ENCODE data around the gene PRADC1. TPM values are rescaled to one million over a fixed set of nuclear protein-coding genes. Genes with fewer than 3 reads are reported as not detected.
"Not testable (repeated sequence)": the region's sequence is repeated elsewhere in the genome, so short reads cannot be mapped to it uniquely, and the experiment has no call there.

The PRADC1 gene
- 10 to 100 TPM; 12.1 to 17.4 (median 13.1) TPM for polyA plus RNA-seq (ENCODE audit: insufficient read length in 4 of 4)

DNA sequence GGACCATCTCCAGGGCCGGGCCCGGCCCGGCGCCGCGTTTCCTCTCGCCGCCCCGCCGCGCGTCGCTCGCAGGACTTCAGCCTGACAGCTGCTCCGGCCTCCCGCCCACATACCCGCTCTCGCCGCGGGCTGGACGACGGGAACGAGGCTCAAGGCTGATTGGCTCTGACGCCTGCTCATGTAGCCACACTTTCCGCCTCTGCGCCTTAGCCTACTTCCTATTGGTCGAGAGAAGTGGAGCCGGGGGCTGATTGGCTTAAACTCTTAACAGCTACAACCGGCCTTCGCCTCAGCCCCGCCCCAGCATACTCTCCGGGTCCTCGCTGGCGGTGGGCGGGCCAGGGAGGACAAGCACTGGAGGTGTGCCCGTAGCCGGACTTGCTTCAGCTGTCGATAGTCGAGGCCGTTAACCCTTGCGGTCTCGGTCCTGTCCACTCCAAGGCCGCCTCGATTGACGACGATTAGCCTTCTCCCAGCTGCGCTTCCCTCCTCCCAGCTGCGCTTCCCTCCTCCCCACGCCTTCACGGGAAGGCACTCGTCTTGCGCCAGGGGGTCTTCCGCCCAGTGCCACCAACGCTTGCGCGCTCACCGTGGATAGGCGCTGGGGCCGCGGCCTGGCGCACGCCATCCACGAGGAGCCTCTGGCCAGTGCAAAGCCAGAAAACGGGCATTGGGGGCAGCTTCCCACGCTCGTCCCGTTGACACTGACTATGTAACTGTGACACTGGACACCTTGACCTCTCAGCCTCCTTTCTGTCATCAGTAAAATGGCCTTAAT lies at the start of gene PRADC1:
Gene PRADC1 (minus strand): TSS at position 86 of the 778 bp plus-strand sequence. CDS start 79 bp downstream, at position 7.
- peak; percentile 97 to 99 (median 98) for DNase-seq (ENCODE audit: low read depth in 4 of 4, low spot score in 3 of 4)

DNA sequence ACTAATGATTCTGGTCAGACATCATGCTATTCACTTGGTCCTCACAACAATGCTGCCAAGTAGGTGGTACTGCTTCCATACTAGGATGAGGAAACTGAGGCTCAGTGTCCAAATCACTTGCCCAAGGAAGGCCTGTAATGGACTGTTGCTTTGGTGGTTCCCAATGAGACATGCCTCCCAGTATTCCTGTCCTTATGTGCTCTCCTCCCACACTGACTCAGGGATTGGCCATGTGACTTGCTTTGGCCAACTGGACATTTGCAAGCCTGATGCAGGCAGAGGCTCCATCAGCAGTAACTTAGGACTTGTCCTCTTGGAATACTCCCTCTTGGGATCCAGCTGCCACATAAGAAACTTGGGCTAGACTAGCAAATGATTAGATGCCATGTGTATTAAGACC lies 48.2 kb upstream of the PRADC1 start:
- DNase-seq (ENCODE audit: low read depth in 4 of 4, low spot score in 3 of 4), result no peak

DNA sequence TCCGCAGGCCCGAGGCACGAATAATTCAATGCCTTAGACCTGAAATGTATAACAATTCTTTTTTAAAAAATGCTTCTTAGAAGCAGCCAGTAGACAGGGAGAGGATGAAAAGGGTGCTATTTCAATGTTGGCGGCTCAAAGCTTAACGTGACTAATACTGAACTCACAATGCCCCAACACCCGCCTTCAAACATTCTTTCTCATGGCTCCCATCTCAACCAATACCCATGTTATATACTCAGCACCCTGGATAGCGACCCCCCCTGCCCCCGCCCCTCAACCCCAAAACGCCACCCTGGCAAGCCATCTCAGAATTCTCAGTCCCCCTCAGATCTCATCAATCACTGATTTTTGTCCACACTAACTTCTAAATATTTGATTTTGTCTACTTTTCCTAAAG lies 46.8 kb upstream of the PRADC1 start:
- no peak for DNase-seq (ENCODE audit: low read depth in 4 of 4, low spot score in 3 of 4)

DNA sequence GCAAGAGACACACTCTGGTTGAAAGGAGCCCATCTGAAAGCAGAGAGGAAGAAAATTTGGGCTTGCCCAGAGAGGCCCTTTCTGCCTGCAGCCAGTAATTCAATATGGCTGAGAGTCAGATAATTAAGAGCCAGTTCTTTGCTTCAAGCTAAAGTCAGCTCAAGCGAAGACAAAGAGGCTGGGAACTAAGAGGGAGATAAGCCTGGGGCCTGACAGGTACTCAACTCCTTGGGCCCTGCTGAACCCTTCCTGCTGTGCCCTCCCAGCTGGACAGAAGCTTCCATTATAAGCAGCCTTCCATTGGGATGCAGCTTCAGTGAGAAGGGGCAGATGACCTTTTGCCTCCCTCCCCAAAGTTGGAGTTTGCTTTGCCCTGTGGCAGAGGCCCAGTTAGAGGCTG lies 39.2 kb upstream of the PRADC1 start:
- no peak for DNase-seq (ENCODE audit: low read depth in 4 of 4, low spot score in 3 of 4)

DNA sequence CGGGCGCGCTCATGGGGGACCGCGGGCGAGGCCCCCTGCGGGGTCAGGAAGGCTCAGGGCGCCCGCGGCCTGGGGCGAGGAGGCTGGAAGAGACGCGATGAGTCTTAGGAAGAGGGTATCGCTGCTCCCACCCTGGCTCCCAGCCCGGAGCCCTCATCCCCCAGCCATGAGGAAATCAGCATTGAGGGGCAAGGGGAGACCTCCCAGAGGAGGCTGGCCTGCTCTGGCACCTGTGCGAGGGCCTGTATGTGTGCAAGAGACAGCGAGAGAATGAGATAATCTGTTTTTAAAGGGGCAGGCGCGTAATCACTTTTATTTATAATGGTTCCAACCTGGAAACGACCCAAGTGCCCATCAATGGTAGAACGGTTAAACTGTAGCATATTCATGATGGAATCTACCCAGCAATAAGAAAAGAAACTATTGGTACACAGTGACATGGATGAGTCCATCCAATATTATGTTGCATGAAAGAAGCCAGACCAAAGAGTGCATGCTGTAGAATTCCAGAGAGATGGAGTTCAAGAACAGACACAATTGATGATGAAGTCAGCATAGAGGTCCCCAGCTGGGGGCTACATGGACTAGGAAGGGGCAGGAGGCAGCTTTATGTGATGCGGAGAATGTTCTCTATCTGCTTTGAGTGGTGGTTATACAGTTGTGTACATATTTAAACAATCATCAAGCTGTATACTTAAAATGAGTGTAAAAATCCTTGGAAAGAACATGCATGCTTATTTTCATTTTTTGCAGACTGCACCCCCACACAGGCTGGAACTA lies 36.8 kb upstream of the PRADC1 start:
- DNase-seq (ENCODE audit: low read depth in 4 of 4, low spot score in 3 of 4), result no peak

DNA sequence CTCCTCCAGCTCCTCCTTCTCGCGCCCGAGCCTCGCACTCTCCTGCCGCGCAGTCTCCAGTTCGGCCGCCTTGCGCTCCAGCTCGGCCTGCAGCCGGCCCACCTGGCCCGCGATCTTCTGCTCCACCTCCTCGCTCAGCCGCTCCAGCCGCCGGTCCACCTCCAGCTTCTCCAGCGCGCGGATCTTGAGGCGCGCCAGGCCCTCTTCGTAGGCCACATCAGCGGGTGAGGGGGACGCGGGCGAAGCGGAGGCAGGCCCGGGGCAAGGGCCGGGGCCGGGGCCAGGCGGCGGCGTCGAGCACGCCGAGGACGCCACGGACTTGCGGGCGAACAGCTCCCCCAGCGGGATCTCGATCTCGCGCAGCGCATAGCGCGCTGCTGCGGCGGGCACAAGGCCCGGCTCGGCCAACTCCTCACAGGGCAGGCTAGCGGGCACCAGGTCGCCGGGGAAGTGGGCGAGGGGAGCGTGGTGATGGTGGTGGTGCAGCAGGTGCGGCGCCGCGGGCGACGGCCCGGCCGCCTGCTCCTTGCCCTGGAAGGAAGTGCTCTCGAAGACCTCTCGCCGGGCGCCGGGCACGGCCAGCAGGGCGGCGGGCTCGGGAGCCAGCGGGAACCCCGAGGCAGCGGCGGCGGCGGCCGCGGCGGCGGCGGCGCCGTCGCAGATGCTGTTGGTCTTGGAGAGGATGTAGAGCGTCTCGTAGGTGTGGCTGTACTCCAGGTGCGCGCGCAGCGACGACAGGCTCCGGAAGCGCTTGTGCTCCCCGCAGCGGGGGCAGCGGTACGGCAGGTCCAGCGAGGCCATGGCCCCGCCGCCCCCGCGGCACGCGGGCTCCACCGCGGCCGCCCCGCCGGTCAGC lies 36.0 kb upstream of the PRADC1 start:
- no peak for DNase-seq (ENCODE audit: low read depth in 4 of 4, low spot score in 3 of 4)

DNA sequence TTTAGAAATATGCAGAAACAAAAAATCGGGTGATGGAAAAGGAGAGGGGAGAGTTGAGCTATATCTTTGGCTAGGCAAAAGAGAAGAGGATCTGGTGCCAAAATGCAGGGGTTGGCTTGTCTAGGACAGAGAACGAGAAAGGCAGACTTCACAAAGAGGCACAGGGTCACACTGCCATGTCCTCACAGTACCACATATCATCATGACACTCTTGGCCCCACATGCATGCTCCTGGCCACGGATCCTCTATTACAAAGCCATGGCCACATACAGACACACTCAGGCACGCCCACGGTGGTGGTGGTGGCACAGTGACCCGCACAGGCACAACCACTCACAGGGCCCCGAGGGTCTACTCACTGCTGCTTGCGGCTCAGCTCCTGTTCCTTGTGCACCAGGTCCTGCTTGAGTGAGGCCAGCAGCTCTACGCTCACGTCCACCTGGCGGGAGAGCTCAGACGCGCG lies 35.4 kb upstream of the PRADC1 start:
- no peak for DNase-seq (ENCODE audit: low read depth in 4 of 4, low spot score in 3 of 4)

DNA sequence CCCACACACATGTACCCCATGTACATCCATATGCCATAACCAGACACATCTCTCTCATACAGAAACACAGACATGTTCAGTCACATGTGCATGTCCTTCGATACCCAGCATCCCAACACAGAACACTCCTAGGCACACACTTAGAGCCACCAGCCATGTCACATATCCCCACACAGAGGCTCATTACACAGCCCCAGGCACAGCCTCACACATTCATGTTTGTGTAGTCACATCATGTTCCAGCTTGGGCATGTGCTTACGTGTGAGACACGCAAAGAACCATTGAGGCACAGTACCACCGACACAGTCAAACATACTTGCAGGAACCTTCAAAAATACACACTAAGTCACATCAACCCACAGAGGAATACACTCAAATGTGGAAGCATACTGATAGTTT lies 34.0 kb upstream of the PRADC1 start:
- DNase-seq (ENCODE audit: low read depth in 4 of 4, low spot score in 3 of 4), result no peak

DNA sequence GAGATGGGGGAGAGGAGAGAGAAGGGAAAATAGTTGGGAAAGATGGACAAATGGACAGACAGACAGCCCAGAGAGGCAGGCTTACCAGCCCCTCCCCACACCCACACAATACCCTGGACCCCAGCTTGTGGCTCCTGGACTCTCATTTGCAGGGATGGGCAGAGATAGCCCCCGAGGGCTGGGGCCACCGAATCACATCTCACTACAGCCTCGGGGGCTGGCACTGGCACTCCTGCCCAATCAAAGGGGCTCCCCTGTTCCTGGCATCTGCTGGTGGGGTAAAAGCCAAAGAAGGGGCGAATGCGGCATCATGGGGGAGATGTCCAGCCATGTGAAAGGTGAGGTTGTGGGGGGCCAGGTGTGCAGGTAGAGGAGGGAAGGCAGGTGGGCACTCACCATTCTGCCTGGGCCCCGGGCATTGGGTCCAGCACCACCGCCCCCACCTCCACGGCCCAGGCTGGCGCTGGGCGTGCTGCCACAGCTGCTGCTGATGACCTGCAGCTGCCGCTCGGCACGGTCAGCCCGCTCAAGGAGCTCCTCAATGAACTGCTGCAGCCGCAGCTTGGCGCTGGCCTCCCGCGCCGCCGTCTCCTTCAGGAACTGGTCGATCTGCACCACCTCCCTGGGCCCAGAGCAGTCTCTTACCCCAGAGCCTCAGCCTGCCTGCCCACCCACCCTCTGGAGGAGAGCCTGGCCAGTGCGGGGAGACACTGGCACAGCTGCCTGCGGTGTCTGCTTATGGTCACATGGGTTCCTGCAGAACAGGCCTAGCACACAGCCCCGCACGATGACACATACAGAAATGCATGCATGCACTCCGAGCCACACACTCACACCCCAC lies 33.2 kb upstream of the PRADC1 start:
- DNase-seq (ENCODE audit: low read depth in 4 of 4, low spot score in 3 of 4), result no peak

DNA sequence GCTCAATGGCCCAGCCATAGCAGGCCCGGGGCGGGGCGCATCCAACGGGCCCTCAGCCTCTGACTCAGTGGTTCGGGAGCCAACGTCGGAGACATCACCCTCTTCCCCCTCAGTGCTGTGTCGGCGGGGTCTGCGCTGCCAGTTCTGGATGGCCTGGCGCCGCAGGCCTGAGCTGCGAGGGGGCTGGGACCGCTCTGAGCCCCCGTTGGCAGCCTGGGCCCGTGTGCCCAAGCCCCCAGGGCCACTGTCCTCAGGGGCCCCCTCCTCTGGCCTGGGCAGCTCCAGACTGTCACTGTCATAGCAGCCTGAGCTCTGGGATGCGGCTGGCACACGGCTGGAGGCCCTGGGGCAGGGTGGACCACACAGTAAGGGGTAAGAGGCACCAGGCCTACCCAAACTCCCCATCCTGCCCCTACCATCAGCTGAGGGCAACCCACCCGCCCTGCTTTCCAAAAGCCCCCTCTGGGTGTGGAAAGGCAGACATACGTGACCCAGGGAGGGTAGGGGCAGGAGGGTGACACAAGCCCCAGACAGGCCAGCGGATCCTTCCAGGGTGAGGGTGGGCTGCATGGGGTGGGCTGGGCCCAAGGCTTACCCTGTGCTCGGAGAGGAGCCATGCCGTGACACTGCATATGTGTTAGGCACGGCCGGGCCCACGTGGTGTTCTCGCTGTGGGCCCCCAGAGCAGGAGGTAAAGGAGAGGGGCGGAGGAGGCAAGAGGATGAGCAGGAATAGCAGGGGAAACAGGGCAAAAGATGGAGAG lies 32.4 kb upstream of the PRADC1 start:
- DNase-seq (ENCODE audit: low read depth in 4 of 4, low spot score in 3 of 4), result no peak

DNA sequence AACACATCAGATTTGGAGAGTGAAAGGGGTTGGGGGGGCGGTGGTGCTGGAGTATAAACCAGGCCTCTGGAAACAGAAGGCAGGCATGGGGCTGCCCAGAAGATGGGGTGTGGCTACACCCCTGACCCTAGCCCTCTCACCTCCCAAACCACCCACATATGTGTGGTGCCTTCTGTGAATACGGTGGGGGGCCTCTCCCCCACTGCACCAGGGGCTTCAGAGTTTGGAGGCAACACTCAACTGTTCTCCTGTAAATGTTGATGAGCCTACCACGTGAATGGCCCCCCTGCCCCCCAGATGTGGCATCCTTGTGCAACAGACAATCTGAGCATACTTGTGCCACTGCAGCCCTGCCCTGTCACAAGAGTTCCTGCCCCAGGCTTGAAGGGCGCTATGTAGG lies 31.7 kb upstream of the PRADC1 start:
- no peak for DNase-seq (ENCODE audit: low read depth in 4 of 4, low spot score in 3 of 4)

DNA sequence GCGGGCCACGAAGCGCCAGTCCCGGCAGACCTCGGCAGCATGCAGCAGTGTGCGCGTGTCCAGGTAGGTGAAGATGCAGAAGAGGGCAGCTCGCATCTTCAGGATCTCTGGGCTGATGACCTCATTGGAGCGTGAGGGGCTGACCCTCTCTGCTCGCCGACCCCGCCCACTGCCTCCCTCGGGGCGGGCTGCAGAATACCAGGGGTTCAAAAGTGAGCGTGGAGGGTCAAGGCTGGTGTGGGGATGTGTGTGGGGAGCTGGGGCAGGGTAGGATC lies 31.2 kb upstream of the PRADC1 start:
- DNase-seq (ENCODE audit: low read depth in 4 of 4, low spot score in 3 of 4), result no peak

DNA sequence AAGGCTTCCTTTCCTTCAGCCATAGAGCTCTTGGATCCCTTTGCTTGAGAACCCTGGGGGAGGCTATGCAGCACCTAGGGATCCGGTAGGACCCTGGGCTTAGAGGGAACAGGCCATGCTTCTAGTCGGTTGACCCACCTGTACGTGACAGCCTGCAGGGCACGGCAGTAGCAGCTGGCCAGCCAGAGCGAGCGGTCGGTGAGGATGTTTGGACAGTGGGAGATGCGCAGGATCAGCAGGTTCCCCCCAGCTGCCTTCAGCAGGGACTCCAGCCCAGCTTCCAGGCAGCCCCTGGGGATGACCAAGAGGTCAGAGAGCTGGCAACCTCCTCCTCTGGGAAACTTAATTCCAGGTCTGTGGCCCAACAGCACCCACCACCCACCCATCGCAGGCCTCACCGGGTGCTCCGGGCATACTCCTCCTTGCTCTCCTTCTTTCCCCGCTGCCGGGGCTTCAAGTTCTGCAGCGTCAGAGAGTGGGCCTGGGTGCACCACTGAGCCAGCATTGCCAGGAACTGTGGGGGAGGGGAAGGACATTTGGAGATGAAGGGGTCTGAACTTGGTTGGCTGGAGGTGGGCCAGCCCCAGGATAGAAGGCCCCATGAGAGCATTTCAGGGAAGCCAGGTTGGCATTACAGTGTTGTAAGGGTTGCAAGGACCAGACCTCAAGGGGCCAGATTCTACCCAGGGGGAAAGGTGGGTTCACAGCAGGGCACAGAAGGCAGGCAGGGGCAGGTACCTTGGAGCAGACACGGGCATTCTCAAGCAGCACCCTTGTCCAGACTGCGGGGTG lies 30.7 kb upstream of the PRADC1 start:
- no peak for DNase-seq (ENCODE audit: low read depth in 4 of 4, low spot score in 3 of 4)

DNA sequence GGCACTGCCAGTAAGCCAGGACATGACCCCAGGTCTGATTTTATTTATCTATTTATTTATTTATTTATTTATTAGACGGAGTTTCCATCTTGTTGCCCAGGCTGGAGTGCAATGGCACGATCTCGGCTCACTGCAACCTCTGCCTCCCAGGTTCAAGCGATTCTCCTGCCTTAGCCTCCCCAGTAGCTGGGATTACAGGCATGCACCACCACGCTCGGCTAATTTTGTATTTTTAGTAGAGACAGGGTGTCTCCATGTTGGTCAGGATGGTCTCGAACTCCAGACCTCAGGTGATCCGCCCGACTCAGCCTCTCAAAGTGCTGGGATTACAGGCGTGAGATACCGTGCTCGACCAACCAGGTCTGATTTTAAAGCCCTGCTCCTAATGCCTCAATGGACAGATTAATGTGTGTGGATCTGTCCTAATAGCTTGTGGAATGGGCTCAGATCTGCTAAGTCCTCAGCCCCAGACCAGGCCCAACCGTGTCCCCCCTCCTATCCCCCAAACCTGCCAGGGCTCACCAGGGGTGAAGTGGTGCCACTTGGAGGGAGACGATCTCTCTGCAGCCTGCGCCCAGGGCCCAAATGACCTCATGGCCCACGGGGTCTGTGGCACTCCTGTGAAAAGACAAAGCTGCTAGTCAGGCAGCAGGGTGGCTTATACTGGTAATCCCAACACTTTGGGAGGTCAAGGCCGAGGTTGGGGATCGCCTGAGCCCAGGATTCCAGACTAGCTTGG lies 29.8 kb upstream of the PRADC1 start:
- not testable (repeated sequence) for DNase-seq (ENCODE audit: low read depth in 4 of 4, low spot score in 3 of 4)

DNA sequence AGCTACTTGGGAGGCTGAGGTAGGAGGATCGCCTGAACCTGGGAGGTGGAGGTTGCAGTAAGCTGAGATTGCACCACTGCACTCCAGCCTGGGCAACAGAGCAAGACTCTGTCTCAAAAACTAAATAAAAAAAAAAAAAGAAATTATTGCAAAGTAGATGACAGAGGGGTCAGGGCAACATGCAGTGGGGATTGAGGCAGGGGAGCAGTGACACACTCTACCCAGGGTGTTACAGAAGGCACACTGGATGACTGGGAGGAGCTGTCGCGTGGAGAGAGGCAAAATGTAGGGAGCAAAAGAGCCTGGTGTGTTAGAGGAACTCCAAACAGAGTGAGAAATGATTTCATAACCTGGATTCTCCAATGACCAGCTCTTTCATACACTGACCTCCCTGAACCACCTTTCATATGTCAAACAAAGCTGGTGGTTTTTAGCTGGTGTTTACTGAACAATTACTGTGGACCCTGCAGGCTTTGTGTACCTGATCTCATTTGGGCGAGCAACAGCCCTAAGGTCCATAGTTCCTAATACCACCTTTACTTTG lies 29.1 kb upstream of the PRADC1 start:
- no peak for DNase-seq (ENCODE audit: low read depth in 4 of 4, low spot score in 3 of 4)

DNA sequence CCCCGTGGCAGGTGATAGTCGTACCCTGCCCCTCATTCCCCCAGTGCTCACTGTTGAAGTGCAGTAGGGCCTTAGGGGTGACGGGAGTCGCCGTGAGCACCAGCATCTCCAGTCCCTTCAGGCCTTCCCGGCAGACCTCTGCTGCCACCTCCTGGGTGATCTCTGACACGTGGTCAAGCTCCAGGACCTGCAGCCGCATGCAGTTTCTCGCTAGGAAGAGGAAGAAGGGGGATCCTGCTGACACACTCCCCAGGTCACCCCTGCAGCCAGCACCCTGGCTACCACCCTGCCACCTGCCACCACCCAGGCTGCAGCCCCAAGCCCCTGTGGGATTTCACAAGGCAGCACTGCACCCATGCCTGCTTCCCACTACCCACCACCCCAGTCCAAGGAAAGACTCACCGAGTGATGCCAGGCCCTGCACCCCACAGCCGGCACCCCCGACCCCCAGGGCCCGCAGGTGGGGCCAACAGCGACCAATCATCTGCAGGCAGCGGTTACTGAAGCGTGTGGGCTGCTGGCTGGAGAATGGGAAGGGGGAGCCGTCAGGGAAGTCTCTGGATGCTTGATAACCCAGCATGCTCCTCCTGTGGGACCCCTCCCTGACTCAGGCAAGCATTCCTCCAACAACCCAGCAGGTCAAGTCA lies 27.4 kb upstream of the PRADC1 start:
- no peak for DNase-seq (ENCODE audit: low read depth in 4 of 4, low spot score in 3 of 4)

DNA sequence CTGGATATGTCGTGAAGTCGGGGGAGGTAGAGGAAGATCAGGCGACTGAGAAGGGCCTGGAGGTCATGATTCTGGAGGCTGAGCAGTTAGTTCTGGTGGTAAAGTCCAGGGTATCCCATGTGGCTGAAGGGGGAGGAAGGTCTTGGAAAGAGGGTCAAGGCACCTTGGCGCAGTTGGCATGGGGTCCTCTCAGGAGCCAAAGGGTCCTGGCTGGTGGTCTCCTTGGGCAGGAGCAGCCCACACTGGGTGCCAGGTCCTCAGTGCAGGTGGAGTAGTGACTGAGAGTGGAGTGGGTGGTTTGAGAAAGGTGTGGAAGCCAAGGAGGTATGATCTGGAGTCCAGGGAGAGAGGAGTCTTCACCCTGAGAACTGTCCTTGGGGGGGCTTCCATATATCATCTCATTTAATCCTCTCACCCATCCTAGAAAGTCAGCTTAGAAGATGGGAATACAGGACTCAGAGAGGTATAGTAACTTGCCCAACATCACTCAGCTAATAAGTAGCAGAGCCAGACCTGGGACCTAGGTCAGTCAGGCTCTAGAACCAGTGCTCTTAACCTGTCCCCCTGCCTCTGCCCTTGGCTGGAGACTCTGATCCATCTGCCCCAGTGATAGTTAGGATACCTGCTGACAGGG lies 26.8 kb upstream of the PRADC1 start:
- no peak for DNase-seq (ENCODE audit: low read depth in 4 of 4, low spot score in 3 of 4)

Data from left renal pelvis (tissue), 4 donors.